WTC11 (cell line): Measurements from ENCODE around the gene FOXP1. TPM values are rescaled to one million over a fixed set of nuclear protein-coding genes. Genes with fewer than 3 reads are reported as not detected.

Experiments used
- ATAC-seq: fragments of 200-7000 bp; cut with Tn5 transposase; 2 replicates; pipeline ENCODE4 v1.10.0; 2021; ENCODE audit warnings: mild to moderate bottlenecking, moderate library complexity
- CTCF ChIA-PET: fragments of 300-600 bp; sonication (Branson Sonifier 250); formaldehyde crosslinking; loops from one replicate; lab custom pipeline; 2021; ENCODE audit warnings: antibody characterized with exemption; lab: Charles Lee
- POLR2A ChIA-PET: fragments of 350-600 bp; sonication (Branson Sonifier 250); formaldehyde crosslinking; loops from one replicate; lab custom pipeline; 2021; ENCODE audit warnings: antibody characterized with exemption; lab: Charles Lee
- DNase-seq: peaks from one replicate; pipeline ENCODE4 v3.0.0; 2021; ENCODE audit warnings: low spot score
- H3K27ac Mint-ChIP-seq: 2 replicates; pipeline ENCODE4 v1.8.0; 2021; ENCODE audit warnings: mixed read lengths
- H3K27me3 Mint-ChIP-seq: 2 replicates; pipeline ENCODE4 v1.8.0; 2021; ENCODE audit warnings: low read depth, mild to moderate bottlenecking, moderate library complexity, mixed read lengths
- H3K36me3 Mint-ChIP-seq: 2 replicates; pipeline ENCODE4 v1.8.0; 2021; ENCODE audit warnings: mixed read lengths
- H3K4me1 Mint-ChIP-seq: 2 replicates; pipeline ENCODE4 v1.8.0; 2022; ENCODE audit warnings: mixed read lengths
- H3K4me3 Mint-ChIP-seq: 2 replicates; pipeline ENCODE4 v1.8.0; 2021; ENCODE audit warnings: mild to moderate bottlenecking, moderate library complexity, mixed read lengths
- H3K9me3 Mint-ChIP-seq: 2 replicates; pipeline ENCODE4 v1.8.0; 2021; ENCODE audit warnings: mixed read lengths
- ATF1 ChIP-seq: sonication (generic); formaldehyde crosslinking; IDR thresholded peaks from 2 replicates; pipeline ENCODE4 v1.8.1; 2023; ENCODE audit warnings: mild to moderate bottlenecking, moderate library complexity, missing genetic modification reagents
- CBFB ChIP-seq: sonication (generic); formaldehyde crosslinking; IDR thresholded peaks from 2 replicates; pipeline ENCODE4 v1.8.1; 2022; ENCODE audit warnings: mild to moderate bottlenecking, low read depth, missing genetic modification reagents
- CREB1 ChIP-seq: sonication (generic); formaldehyde crosslinking; IDR thresholded peaks from 2 replicates; pipeline ENCODE4 v1.8.0; 2023; ENCODE audit warnings: mild to moderate bottlenecking, missing genetic modification reagents
- FOXK1 ChIP-seq: sonication (generic); formaldehyde crosslinking; IDR thresholded peaks from 2 replicates; pipeline ENCODE4 v1.8.0; 2022; ENCODE audit warnings: mild to moderate bottlenecking, moderate library complexity, missing genetic modification reagents
- GTF2I ChIP-seq: fragments of 250-450 bp; sonication (Bioruptor Pico); conservative IDR thresholded peaks from 2 replicates; pipeline ENCODE4 v1.4.0; 2021; ENCODE audit warnings: mild to moderate bottlenecking
- HMGA2 ChIP-seq: fragments of 250-450 bp; sonication (Bioruptor Pico); IDR thresholded peaks from 2 replicates; pipeline ENCODE4 v1.4.0; 2021; ENCODE audit warnings: mild to moderate bottlenecking, moderate library complexity
- KAT7 ChIP-seq: sonication (generic); formaldehyde crosslinking; IDR thresholded peaks from 2 replicates; pipeline ENCODE4 v1.8.1; 2023; ENCODE audit warnings: missing genetic modification reagents, mild to moderate bottlenecking, borderline replicate concordance
- MXD4 ChIP-seq: fragments of 250-450 bp; sonication (Bioruptor Pico); IDR thresholded peaks from 2 replicates; pipeline ENCODE4 v1.8.0; 2021; ENCODE audit warnings: mild to moderate bottlenecking, moderate library complexity, borderline replicate concordance
- NFATC4 ChIP-seq: fragments of 250-450 bp; sonication (Bioruptor Pico); IDR thresholded peaks from 2 replicates; pipeline ENCODE4 v1.9.0; 2021; ENCODE audit warnings: mild to moderate bottlenecking
- NFYB ChIP-seq: sonication (generic); formaldehyde crosslinking; conservative IDR thresholded peaks from 2 replicates; pipeline ENCODE4 v1.8.0; 2022; ENCODE audit warnings: low read depth, missing genetic modification reagents
- SOX15 ChIP-seq: fragments of 250-450 bp; sonication (Bioruptor Pico); IDR thresholded peaks from 2 replicates; pipeline ENCODE4 v1.9.0; 2021; ENCODE audit warnings: mild to moderate bottlenecking
- TEAD1 ChIP-seq: sonication (generic); formaldehyde crosslinking; IDR thresholded peaks from 2 replicates; pipeline ENCODE4 v1.8.0; 2022; ENCODE audit warnings: mild to moderate bottlenecking, missing genetic modification reagents
- TP53 ChIP-seq: sonication (generic); formaldehyde crosslinking; IDR thresholded peaks from 2 replicates; pipeline ENCODE4 v1.8.1; 2023; ENCODE audit warnings: mild to moderate bottlenecking, missing genetic modification reagents
- ZBTB21 ChIP-seq: sonication (generic); formaldehyde crosslinking; IDR thresholded peaks from 2 replicates; pipeline ENCODE4 v1.8.1; 2023; ENCODE audit warnings: mild to moderate bottlenecking, missing genetic modification reagents, borderline replicate concordance
- ZNF219 ChIP-seq: sonication (generic); formaldehyde crosslinking; IDR thresholded peaks from 2 replicates; pipeline ENCODE4 v1.8.0; 2023; ENCODE audit warnings: missing genetic modification reagents, mild to moderate bottlenecking, borderline replicate concordance
- ZNF423 ChIP-seq: fragments of 250-450 bp; sonication (Bioruptor Pico); IDR thresholded peaks from 2 replicates; pipeline ENCODE4 v2.1.2; 2022; ENCODE audit warnings: mild to moderate bottlenecking, moderate library complexity
- total RNA-seq: library from RNA; stranded (reverse); gene quantifications from 3 replicates; pipeline ENCODE4 v1.2.3, GENCODE V29; 2021
- TF ChIP-seq, protein P1 (sequence below): sonication (generic); formaldehyde crosslinking; IDR thresholded peaks from 2 replicates; pipeline ENCODE4 v1.8.1; 2023; ENCODE audit warnings: mild to moderate bottlenecking, missing genetic modification reagents
- TF ChIP-seq, protein P2 (sequence below): fragments of 250-450 bp; sonication (Bioruptor Pico); IDR thresholded peaks from 2 replicates; pipeline ENCODE4 v1.9.0; 2021; ENCODE audit warnings: mild to moderate bottlenecking, borderline replicate concordance
- TF ChIP-seq, protein P3 (sequence below): sonication (generic); formaldehyde crosslinking; IDR thresholded peaks from 2 replicates; pipeline ENCODE4 v1.8.0; 2023; ENCODE audit warnings: missing genetic modification reagents, mild to moderate bottlenecking, borderline replicate concordance
- TF ChIP-seq, protein P4 (sequence below): sonication (generic); formaldehyde crosslinking; IDR thresholded peaks from 2 replicates; pipeline ENCODE4 v1.8.0; 2022; ENCODE audit warnings: mild to moderate bottlenecking, missing genetic modification reagents

The FOXP1 gene
- total RNA-seq, 1 experiment from 2014 or later, result 25.8 TPM

DNA sequence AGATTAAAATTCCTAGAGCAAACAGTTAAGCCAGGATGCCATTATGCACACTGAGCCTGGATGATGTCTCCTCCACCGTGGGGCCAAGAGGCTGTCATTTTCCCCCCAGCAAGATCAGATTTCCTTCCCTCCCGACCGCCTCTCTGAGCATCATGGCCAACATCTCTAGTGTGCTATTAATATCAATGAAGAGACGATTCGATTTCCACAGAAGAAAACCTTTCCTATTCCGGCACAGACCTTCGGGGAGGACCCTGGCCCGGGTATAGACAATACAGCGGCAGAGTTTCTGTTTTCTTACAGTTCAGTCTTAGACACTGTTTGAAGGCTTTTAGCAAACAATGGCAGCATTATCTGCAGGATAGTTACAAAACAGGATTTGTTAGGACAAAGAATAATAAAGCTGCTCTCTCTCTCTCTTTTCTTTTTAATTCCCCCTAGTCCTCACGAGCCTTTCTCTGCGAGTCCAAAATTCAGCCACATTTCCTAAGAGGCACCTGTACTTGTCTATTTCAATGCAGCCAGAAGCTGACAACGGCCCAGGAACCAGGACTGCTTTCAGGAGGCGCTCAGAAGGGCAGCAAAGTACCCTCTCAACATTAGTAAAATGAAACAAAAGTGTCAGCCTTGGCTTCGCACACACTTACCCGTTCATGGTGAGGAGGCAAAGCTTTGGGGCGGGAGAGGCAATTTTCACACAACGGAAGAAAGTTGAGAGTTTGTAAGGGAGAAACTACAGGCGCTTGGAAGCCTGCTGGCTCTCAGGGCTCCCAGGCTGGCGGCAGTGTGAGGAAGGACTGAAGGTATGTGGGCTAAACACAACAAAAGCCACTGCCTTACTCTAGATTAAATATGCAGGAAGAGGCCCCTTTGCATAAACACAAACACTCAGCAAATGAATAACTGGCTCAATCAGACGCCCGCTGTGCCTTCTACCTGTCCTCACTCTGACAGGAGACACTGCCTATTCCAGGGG lies 278.0 kb downstream of the FOXP1 start (continued):
- TF ChIP-seq, protein P1, sequence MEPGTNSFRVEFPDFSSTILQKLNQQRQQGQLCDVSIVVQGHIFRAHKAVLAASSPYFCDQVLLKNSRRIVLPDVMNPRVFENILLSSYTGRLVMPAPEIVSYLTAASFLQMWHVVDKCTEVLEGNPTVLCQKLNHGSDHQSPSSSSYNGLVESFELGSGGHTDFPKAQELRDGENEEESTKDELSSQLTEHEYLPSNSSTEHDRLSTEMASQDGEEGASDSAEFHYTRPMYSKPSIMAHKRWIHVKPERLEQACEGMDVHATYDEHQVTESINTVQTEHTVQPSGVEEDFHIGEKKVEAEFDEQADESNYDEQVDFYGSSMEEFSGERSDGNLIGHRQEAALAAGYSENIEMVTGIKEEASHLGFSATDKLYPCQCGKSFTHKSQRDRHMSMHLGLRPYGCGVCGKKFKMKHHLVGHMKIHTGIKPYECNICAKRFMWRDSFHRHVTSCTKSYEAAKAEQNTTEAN, result peak; percentile 57; the same call in 1 of the 2 replicates
- TF ChIP-seq, protein P2, sequence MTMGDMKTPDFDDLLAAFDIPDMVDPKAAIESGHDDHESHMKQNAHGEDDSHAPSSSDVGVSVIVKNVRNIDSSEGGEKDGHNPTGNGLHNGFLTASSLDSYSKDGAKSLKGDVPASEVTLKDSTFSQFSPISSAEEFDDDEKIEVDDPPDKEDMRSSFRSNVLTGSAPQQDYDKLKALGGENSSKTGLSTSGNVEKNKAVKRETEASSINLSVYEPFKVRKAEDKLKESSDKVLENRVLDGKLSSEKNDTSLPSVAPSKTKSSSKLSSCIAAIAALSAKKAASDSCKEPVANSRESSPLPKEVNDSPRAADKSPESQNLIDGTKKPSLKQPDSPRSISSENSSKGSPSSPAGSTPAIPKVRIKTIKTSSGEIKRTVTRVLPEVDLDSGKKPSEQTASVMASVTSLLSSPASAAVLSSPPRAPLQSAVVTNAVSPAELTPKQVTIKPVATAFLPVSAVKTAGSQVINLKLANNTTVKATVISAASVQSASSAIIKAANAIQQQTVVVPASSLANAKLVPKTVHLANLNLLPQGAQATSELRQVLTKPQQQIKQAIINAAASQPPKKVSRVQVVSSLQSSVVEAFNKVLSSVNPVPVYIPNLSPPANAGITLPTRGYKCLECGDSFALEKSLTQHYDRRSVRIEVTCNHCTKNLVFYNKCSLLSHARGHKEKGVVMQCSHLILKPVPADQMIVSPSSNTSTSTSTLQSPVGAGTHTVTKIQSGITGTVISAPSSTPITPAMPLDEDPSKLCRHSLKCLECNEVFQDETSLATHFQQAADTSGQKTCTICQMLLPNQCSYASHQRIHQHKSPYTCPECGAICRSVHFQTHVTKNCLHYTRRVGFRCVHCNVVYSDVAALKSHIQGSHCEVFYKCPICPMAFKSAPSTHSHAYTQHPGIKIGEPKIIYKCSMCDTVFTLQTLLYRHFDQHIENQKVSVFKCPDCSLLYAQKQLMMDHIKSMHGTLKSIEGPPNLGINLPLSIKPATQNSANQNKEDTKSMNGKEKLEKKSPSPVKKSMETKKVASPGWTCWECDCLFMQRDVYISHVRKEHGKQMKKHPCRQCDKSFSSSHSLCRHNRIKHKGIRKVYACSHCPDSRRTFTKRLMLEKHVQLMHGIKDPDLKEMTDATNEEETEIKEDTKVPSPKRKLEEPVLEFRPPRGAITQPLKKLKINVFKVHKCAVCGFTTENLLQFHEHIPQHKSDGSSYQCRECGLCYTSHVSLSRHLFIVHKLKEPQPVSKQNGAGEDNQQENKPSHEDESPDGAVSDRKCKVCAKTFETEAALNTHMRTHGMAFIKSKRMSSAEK (CRISPR knock-in tag), result no peak
- 0 out of 2 replicates have a peak, but pooled peaks have one; percentile 46 for TF ChIP-seq TP53
- no peak for TF ChIP-seq HMGA2 (CRISPR knock-in tag)
- no peak for TF ChIP-seq CBFB (CRISPR knock-in tag)
- no peak for TF ChIP-seq GTF2I
- no peak for TF ChIP-seq ATF1 (CRISPR knock-in tag)
- TF ChIP-seq ZBTB21 (CRISPR knock-in tag), result no peak
- TF ChIP-seq TEAD1, result no peak

DNA sequence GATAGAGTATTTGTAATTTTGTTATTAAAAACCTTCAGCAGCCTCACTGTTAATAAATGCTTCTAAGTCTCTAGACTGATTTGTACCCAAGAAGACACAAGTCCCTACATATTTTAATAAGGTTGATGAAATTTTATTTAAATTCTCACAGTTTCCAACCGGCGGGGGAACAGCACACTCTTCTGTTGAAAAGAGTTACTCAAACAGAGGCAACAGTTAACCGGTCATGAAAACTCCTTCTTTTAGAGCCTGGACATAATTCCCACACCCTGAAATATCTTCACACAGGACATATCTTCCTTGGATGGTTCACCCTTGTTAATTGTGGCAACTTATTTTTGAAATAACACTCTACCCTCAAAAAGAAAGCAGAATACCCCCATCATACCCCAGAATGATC lies 278.8 kb downstream of the FOXP1 start:
- Mint-ChIP-seq H3K4me3 (peak overlapping the region; percentile 87), H3K27ac (peak overlapping the region; percentile 99), H3K36me3 (no peaks in the 10 kb centered on the region), H3K9me3 (no peaks in the 10 kb centered on the region), H3K27me3 (0 out of 2 replicates have a peak, but pooled peaks cover 3% of the 10 kb centered on the region), H3K4me1 (peaks cover 89% of the 10 kb centered on the region)
- TF ChIP-seq ZNF423 (CRISPR knock-in tag) (no peak), KAT7 (CRISPR knock-in tag) (no peak), FOXK1 (CRISPR knock-in tag) (no peak), MXD4 (CRISPR knock-in tag) (no peak), NFYB (CRISPR knock-in tag) (no peak), ZNF219 (no peak), SOX15 (CRISPR knock-in tag) (no peak), CREB1 (no peak), TP53 (no peak), NFATC4 (CRISPR knock-in tag) (no peak)
- TF ChIP-seq, protein P2 (CRISPR knock-in tag), result no peak
- TF ChIP-seq, protein P3, sequence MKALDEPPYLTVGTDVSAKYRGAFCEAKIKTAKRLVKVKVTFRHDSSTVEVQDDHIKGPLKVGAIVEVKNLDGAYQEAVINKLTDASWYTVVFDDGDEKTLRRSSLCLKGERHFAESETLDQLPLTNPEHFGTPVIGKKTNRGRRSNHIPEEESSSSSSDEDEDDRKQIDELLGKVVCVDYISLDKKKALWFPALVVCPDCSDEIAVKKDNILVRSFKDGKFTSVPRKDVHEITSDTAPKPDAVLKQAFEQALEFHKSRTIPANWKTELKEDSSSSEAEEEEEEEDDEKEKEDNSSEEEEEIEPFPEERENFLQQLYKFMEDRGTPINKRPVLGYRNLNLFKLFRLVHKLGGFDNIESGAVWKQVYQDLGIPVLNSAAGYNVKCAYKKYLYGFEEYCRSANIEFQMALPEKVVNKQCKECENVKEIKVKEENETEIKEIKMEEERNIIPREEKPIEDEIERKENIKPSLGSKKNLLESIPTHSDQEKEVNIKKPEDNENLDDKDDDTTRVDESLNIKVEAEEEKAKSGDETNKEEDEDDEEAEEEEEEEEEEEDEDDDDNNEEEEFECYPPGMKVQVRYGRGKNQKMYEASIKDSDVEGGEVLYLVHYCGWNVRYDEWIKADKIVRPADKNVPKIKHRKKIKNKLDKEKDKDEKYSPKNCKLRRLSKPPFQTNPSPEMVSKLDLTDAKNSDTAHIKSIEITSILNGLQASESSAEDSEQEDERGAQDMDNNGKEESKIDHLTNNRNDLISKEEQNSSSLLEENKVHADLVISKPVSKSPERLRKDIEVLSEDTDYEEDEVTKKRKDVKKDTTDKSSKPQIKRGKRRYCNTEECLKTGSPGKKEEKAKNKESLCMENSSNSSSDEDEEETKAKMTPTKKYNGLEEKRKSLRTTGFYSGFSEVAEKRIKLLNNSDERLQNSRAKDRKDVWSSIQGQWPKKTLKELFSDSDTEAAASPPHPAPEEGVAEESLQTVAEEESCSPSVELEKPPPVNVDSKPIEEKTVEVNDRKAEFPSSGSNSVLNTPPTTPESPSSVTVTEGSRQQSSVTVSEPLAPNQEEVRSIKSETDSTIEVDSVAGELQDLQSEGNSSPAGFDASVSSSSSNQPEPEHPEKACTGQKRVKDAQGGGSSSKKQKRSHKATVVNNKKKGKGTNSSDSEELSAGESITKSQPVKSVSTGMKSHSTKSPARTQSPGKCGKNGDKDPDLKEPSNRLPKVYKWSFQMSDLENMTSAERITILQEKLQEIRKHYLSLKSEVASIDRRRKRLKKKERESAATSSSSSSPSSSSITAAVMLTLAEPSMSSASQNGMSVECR (CRISPR knock-in tag), result no peak
- TF ChIP-seq, protein P4, sequence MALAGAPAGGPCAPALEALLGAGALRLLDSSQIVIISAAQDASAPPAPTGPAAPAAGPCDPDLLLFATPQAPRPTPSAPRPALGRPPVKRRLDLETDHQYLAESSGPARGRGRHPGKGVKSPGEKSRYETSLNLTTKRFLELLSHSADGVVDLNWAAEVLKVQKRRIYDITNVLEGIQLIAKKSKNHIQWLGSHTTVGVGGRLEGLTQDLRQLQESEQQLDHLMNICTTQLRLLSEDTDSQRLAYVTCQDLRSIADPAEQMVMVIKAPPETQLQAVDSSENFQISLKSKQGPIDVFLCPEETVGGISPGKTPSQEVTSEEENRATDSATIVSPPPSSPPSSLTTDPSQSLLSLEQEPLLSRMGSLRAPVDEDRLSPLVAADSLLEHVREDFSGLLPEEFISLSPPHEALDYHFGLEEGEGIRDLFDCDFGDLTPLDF (CRISPR knock-in tag), result no peak
- CTCF ChIA-PET, result interaction anchor here (1.1 kb wide), 1 partner anchor 85 kb away, joined by 3 read pairs; no protein-coding TSS in a partner anchor
- ATAC-seq (no peak), DNase-seq (no peak)
- POLR2A ChIA-PET, result no interaction called here
